Upper lobe of left lung (tissue), 4 donors: ENCODE measurements around the gene TBX4.

ENCODE experiments used
- CTCF ChIP-seq, 6 experiments: fragments of 450-650 bp in 4 of 6; fragments of 200-600 bp in 2 of 6; sonication (generic) in 2 of 6; IDR thresholded peaks; one replicate each; pipeline ENCODE4 v1.5.1; 2016 to 2019; ENCODE audit warnings: antibody characterized with exemption in 6 of 6
- POLR2A ChIP-seq, 4 donors: fragments of 450-650 bp; IDR thresholded peaks; one replicate each; pipeline ENCODE4 v1.5.1; 2016 to 2017; ENCODE audit warnings: antibody characterized with exemption in 4 of 4, mild to moderate bottlenecking in 2 of 4

- TF ChIP-seq CTCF (IDR thresholded peaks at IDR 0.05), result no peak
- TF ChIP-seq POLR2A (IDR thresholded peaks at IDR 0.05), result no peak
Observed at GRCh38 chr17:61405686-61406536, 46.3 kb upstream of the TBX4 start.
